NK-92 (cell line): ENCODE measurements around the gene SLC19A1.

ENCODE experiments used
- DNase-seq: peaks from one replicate; lab custom pipeline; 2025; ENCODE audit not compliant: unreplicated experiment; lab: John Stamatoyannopoulos, UW

Gene SLC19A1

GRCh38 chr21:45545691-45546531 lies 3.7 kb upstream of the SLC19A1 start:
- no peak for DNase-seq

GRCh38 chr21:45545236-45545570 lies 3.0 kb upstream of the SLC19A1 start:
- no peak for DNase-seq

GRCh38 chr21:45544449-45545235 lies 2.4 kb upstream of the SLC19A1 start:
- no peak for DNase-seq

GRCh38 chr21:45543710-45544448 lies 1.6 kb upstream of the SLC19A1 start:
- no peak for DNase-seq

- no peak for DNase-seq
Measured at GRCh38 chr21:45543371-45543709, 1.1 kb upstream of the SLC19A1 start.

GRCh38 chr21:45542667-45543370 lies 579 bp upstream of the SLC19A1 start:
- DNase-seq = no peak

- no peak for DNase-seq
Measured at GRCh38 chr21:45541221-45542039, 810 bp downstream of the SLC19A1 start.

GRCh38 chr21:45540601-45540970 lies 1.7 kb downstream of the SLC19A1 start:
- no peak for DNase-seq

- no peak for DNase-seq
Measured at GRCh38 chr21:45539796-45540600, 2.2 kb downstream of the SLC19A1 start.

GRCh38 chr21:45539046-45539795 lies 3.0 kb downstream of the SLC19A1 start:
- DNase-seq = no peak

- no peak for DNase-seq
Measured at GRCh38 chr21:45538381-45539045, 3.7 kb downstream of the SLC19A1 start.

- DNase-seq = no peak
Measured at GRCh38 chr21:45537746-45538291, 4.4 kb downstream of the SLC19A1 start.

GRCh38 chr21:45537111-45537745 lies 5.0 kb downstream of the SLC19A1 start:
- DNase-seq = no peak

- DNase-seq = no peak
Measured at GRCh38 chr21:45536301-45537081, 5.7 kb downstream of the SLC19A1 start.

- no peak for DNase-seq
Measured at GRCh38 chr21:45535341-45536081, 6.7 kb downstream of the SLC19A1 start.
